AG04449 (cell line): ENCODE results near the gene LUC7L2.

Experiments used
- CTCF ChIA-PET: fragments of 350-600 bp; formaldehyde crosslinking; extraction: SDS; loops from one replicate; lab custom pipeline; 2021; ENCODE audit warnings: antibody characterized with exemption; lab: Yijun Ruan, JAX
- POLR2A ChIA-PET: fragments of 400-600, 350-600 bp; formaldehyde crosslinking; extraction: SDS; loops from one replicate; lab custom pipeline; 2020; ENCODE audit warnings: antibody characterized with exemption, inconsistent platforms; lab: Yijun Ruan, JAX
- DNase-seq: peaks from one replicate; pipeline ENCODE4 v3.0.0-alpha.2; 2010; ENCODE audit warnings: low read depth, low spot score
- H3K4me3 ChIP-seq: 2 replicates; pipeline ENCODE4 v1.5.1; 2011; ENCODE audit warnings: low read depth, mild to moderate bottlenecking, control low read depth, low read length
- TF ChIP-seq, protein P1 (sequence below): IDR thresholded peaks from one replicate; pipeline ENCODE4 v1.5.1; 2011; ENCODE audit warnings: mild to moderate bottlenecking, moderate library complexity, low read length, control low read depth, inconsistent platforms; ENCODE audit not compliant: insufficient read depth; ENCODE audit errors: missing control alignments

LUC7L2 gene

GRCh38 chr7:139446051-139446890 lies 86.6 kb downstream of the LUC7L2 start:
- POLR2A ChIA-PET, result no interaction called here
- TF ChIP-seq, protein P1, sequence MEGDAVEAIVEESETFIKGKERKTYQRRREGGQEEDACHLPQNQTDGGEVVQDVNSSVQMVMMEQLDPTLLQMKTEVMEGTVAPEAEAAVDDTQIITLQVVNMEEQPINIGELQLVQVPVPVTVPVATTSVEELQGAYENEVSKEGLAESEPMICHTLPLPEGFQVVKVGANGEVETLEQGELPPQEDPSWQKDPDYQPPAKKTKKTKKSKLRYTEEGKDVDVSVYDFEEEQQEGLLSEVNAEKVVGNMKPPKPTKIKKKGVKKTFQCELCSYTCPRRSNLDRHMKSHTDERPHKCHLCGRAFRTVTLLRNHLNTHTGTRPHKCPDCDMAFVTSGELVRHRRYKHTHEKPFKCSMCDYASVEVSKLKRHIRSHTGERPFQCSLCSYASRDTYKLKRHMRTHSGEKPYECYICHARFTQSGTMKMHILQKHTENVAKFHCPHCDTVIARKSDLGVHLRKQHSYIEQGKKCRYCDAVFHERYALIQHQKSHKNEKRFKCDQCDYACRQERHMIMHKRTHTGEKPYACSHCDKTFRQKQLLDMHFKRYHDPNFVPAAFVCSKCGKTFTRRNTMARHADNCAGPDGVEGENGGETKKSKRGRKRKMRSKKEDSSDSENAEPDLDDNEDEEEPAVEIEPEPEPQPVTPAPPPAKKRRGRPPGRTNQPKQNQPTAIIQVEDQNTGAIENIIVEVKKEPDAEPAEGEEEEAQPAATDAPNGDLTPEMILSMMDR, result no peak
- no peak for DNase-seq
- no peak overlapping the region for H3K4me3 ChIP-seq
- CTCF ChIA-PET, result interaction anchor here (10.3 kb wide), 1 partner anchor 12 kb away, joined by 93 read pairs; no protein-coding TSS in a partner anchor

DNA sequence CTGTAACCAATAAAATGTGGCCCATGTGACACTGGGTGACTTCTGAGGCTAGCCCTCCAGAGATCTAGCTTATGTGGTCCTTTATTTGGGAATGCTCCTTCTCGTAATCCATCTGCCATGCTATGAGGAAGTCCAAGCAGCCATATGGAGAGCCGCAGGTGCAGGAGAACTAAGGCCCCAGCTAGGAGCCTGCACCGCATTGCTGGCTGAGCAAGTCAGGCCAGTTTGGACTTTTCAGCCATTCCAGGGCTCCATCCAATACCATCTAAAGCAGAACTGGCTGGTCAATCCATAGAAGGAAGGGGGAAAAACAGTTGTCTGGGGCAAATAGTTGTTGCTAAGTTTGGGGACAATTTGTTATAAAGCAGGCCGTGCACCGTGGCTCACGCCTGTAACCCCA lies 91.2 kb downstream of the LUC7L2 start:
- no peak for DNase-seq
- TF ChIP-seq, protein P1, result no peak
- H3K4me3 ChIP-seq, result no peak overlapping the region
- ChIA-PET POLR2A (no interaction called here), CTCF (interaction anchor here (1.1 to 10.3 kb wide), 3 partner anchors 9 to 50 kb away, joined by 3 to 93 read pairs (median 3); no protein-coding TSS in a partner anchor)

- ChIA-PET POLR2A (no interaction called here), CTCF (interaction anchor here (1.1 to 10.3 kb wide), 3 partner anchors 10 to 49 kb away, joined by 3 to 93 read pairs (median 3); no protein-coding TSS in a partner anchor)
- no peak for DNase-seq
- TF ChIP-seq, protein P1, result no peak
- no peak overlapping the region for H3K4me3 ChIP-seq
Measured at GRCh38 chr7:139451638-139452037, 91.9 kb downstream of the LUC7L2 start.

DNA sequence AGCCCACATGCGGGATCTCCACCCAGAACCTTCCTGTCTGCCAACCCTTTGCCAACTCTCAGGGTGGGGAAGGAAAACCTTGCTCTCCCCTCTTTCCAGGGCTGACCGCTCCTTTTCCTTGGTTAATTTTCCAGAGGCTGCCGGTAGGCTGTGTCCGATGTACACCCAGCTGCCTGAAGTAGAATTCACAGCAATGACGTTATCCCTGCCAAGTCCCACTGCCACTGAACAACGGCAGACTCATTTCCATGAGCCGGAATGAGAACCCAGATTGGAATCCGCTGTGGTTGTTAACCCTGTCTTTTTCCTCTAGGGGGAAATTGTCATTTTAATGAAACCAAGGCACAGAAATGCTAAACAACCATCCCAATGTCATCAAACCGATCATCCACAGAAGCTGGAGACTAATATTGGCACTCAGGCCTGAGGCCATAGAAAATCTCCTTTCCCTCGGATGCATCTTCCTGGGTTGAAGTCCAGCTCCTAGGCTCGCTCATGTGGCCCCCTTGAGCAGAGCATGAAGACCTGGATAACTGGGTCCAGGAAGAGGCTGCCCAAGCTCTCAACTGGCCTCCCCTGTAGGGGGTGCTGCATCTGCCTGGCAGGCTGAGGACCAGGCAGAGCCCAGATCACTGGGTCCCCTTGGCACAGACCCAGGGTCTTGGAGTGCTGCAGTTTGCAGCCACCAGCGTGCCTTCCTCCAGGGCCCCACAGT lies 93.4 kb downstream of the LUC7L2 start:
- no peak overlapping the region for H3K4me3 ChIP-seq
- TF ChIP-seq, protein P1, result peak; percentile 4
- ChIA-PET CTCF (interaction anchor here (1.2 kb wide), 1 partner anchor 19 kb away, joined by 10 read pairs; no protein-coding TSS in a partner anchor), POLR2A (no interaction called here)
- DNase-seq, result no peak

- ChIA-PET CTCF (interaction anchor here (0.7 to 4.3 kb wide), 3 partner anchors 10 to 20 kb away, joined by 3 to 23 read pairs (median 10); no protein-coding TSS in a partner anchor), POLR2A (no interaction called here)
- no peak for DNase-seq
- TF ChIP-seq, protein P1, result no peak
- no peak overlapping the region for H3K4me3 ChIP-seq
Measured at GRCh38 chr7:139453673-139454321, 94.1 kb downstream of the LUC7L2 start.
